ENCODE measurements around the gene GBA2. TPM values are rescaled to one million over a fixed set of nuclear protein-coding genes. Genes with fewer than 3 reads are reported as not detected.

Gene GBA2
- total and polyA plus RNA-seq, 2 donors (not counting 3 experiments of a cell fraction or from before 2014, with no cell fraction given) = 110 to 158 TPM

DNA sequence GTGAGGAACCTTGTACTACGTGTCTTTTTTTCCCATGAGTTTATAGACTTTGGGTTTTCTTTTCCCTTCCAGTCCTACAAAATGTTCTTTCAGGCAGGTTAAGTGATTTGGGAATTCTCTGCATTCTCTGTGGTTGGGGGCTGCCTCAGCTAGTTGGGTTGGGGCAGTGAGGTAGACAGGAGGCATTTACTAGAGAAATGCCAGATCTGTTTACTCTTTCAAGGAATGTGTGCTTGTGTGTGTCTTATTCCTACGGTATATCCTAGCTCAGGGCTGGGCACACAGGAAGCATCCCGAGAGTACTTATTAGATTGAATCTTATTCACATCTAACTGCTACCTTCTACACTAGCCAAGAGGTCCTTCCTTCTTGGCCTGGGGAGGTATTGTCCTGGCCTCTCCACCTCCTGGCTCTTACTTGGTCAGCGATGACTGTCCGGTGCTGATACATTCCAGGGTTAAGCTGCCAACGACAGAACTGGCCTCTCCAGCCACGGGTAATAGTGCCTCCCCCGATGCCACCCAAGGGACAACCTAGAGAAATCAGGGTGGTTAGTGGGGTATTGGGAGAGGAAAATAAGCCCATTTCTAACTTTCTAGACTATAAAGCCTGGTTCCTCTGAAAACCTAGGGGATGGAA, 5.0 kb downstream of the GBA2 start:
- H3K4me1 ChIP-seq (ENCODE audit: control insufficient read depth, extremely low read depth, insufficient read depth, low read length) = peaks cover 28% of the 10 kb centered on the region
- ChIA-PET CTCF (interaction anchor here (0.9 to 7.2 kb wide), 9 partner anchors 7 to 82 kb away, joined by 3 to 86 read pairs (median 6); partner anchors contain the start of gene MSMP), POLR2A (interaction anchor here (1.4 kb wide), 1 partner anchor 12 kb away, joined by 5 read pairs; the partner anchor contains the start of genes CREB3 and TLN1)
- intact Hi-C loops (cut with micrococcal nuclease) (no loop called here), dilution Hi-C loops (cut with MboI; ENCODE audit: extremely low pct_ligation_motif_present, low sequenced_read_pairs) (no loop called here)
- no peaks in the 10 kb centered on the region for H4K20me1 ChIP-seq (replicated peaks; ENCODE audit: control insufficient read depth, extremely low read depth, insufficient read depth, low read length)
- no peak overlapping the region for H3K4me3 ChIP-seq (replicated peaks in 1 of 3; ENCODE audit: insufficient read depth in 1 of 3, low read depth in 1 of 3, low read length in 3 of 3)
- H3K9ac ChIP-seq (replicated peaks; ENCODE audit: extremely low read depth, insufficient read depth, low read length) = no peak overlapping the region
- no peak overlapping the region for H2AFZ ChIP-seq (ENCODE audit: low read depth, low read length)
- H3K27me3 ChIP-seq (ENCODE audit: control insufficient read depth in 2 of 2, insufficient read depth in 2 of 2, low read length in 2 of 2) = no peaks in the 10 kb centered on the region
- no TSS peak for BruUV-seq (replicated peaks)
- H3K36me3 ChIP-seq (ENCODE audit: control insufficient read depth in 2 of 2, extremely low read depth in 1 of 2, insufficient read depth in 2 of 2, low read length in 2 of 2) = peaks cover 38 to 45% of the 10 kb centered on the region in 2 experiments
- peaks cover 88% of the 10 kb centered on the region for H3K79me2 ChIP-seq (ENCODE audit: control insufficient read depth, insufficient read depth, low read length)
- no peak overlapping the region for H3K27ac ChIP-seq (ENCODE audit: insufficient read depth, low read depth, low read length)
- H3K9me3 ChIP-seq (replicated peaks; ENCODE audit: control insufficient read depth, insufficient read depth, low read length) = no peaks in the 10 kb centered on the region
- FAIRE-seq (no peak), DNase-seq (ENCODE audit: low read depth, low spot score) (no peak)
- TF ChIP-seq, protein P1, sequence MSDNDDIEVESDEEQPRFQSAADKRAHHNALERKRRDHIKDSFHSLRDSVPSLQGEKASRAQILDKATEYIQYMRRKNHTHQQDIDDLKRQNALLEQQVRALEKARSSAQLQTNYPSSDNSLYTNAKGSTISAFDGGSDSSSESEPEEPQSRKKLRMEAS (IDR thresholded peaks at IDR 0.05; ENCODE audit: insufficient read depth, insufficient read length) = no peak
- TF ChIP-seq POLR2A (IDR thresholded peaks at IDR 0.05; ENCODE audit: low read depth, low read length) = no peak
- no peak for TF ChIP-seq FOS (IDR thresholded peaks at IDR 0.05; ENCODE audit: borderline replicate concordance, insufficient read depth, low read length)
- TF ChIP-seq EZH2 (IDR thresholded peaks at IDR 0.05; ENCODE audit: borderline replicate concordance, low read depth, low read length, severe bottlenecking) = no peak
- TF ChIP-seq, protein P2, sequence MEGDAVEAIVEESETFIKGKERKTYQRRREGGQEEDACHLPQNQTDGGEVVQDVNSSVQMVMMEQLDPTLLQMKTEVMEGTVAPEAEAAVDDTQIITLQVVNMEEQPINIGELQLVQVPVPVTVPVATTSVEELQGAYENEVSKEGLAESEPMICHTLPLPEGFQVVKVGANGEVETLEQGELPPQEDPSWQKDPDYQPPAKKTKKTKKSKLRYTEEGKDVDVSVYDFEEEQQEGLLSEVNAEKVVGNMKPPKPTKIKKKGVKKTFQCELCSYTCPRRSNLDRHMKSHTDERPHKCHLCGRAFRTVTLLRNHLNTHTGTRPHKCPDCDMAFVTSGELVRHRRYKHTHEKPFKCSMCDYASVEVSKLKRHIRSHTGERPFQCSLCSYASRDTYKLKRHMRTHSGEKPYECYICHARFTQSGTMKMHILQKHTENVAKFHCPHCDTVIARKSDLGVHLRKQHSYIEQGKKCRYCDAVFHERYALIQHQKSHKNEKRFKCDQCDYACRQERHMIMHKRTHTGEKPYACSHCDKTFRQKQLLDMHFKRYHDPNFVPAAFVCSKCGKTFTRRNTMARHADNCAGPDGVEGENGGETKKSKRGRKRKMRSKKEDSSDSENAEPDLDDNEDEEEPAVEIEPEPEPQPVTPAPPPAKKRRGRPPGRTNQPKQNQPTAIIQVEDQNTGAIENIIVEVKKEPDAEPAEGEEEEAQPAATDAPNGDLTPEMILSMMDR (IDR thresholded peaks at IDR 0.05; ENCODE audit: extremely low read depth in 1 of 2, insufficient read depth in 1 of 2, low read depth in 1 of 2, low read length in 2 of 2) = no peak
- TF ChIP-seq MYC (IDR thresholded peaks at IDR 0.05; ENCODE audit: low read depth, low read length) = no peak
- no peak for TF ChIP-seq JUN (IDR thresholded peaks at IDR 0.05; ENCODE audit: borderline replicate concordance, insufficient read depth, insufficient read length, low read depth)
- TF ChIP-seq GATA2 (IDR thresholded peaks at IDR 0.05; ENCODE audit: insufficient read depth, insufficient read length, low read depth, low read length) = no peak
- no peak for TF ChIP-seq POLR2AphosphoS5 (IDR thresholded peaks at IDR 0.05; ENCODE audit: insufficient read depth, low read depth, low read length)
- no peak overlapping the region for H3K4me2 ChIP-seq (ENCODE audit: insufficient read depth, low read length)
- H3K9me1 ChIP-seq (replicated peaks; ENCODE audit: control insufficient read depth, extremely low read depth, insufficient read depth, low read length) = no peaks in the 10 kb centered on the region
